Panc1 (cell line): ENCODE results near the gene GLCCI1. TPM values are rescaled to one million over a fixed set of nuclear protein-coding genes. Genes with fewer than 3 reads are reported as not detected.

Experiments
- ATAC-seq: fragments of 200-7000 bp; cut with Tn5 transposase; 2 replicates; pipeline ENCODE4 v1.9.1; 2020; ENCODE audit warnings: mild to moderate bottlenecking, moderate library complexity
- BruUV-seq: library from RNA; stranded (reverse); fragments of 400-500 nt; replicated peaks from 2 replicates; lab custom pipeline; 2021; lab: Mats Ljungman, UMichigan
- CTCF ChIA-PET: fragments of 300-600 bp; sonication (Branson Sonifier 250); formaldehyde crosslinking; loops from one replicate; lab custom pipeline; 2022; ENCODE audit warnings: antibody characterized with exemption; lab: Charles Lee
- POLR2A ChIA-PET: fragments of 300-600 bp; sonication (Branson Sonifier 250); formaldehyde crosslinking; loops from one replicate; lab custom pipeline; 2022; ENCODE audit warnings: antibody characterized with exemption; lab: Charles Lee
- DNase-seq: peaks from one replicate; pipeline ENCODE4 v3.0.0-alpha.2; 2010; ENCODE audit warnings: low read depth, low spot score
- H3K27ac ChIP-seq: 2 replicates; pipeline ENCODE4 v1.5.1; 2011; ENCODE audit warnings: mild to moderate bottlenecking, low read length, inconsistent platforms
- H3K27me3 ChIP-seq: fragments of 200-500 bp; sonication (Bioruptor generic); 2 replicates; pipeline ENCODE4 v1.6.0; 2014; ENCODE audit warnings: low read length, inconsistent platforms; ENCODE audit not compliant: control insufficient read depth, insufficient read depth
- H3K36me3 ChIP-seq: fragments of 200-500 bp; sonication (Bioruptor generic); 2 replicates; pipeline ENCODE4 v1.5.1; 2014; ENCODE audit warnings: inconsistent platforms, mild to moderate bottlenecking, low read length, moderate library complexity; ENCODE audit not compliant: control insufficient read depth, insufficient read depth
- H3K4me1 ChIP-seq: 2 replicates; pipeline ENCODE4 v1.5.1; 2011; ENCODE audit warnings: inconsistent platforms, mild to moderate bottlenecking, low read length, moderate library complexity; ENCODE audit not compliant: control insufficient read depth, insufficient read depth
- H3K4me3 ChIP-seq, 2 experiments: 2 replicates each; pipeline ENCODE4 v1.5.1; 2011 to 2012; ENCODE audit warnings: low read depth in 2 of 2, low read length in 2 of 2, mild to moderate bottlenecking in 2 of 2, inconsistent platforms in 1 of 2, moderate library complexity in 1 of 2
- H3K9me3 ChIP-seq: fragments of 200-500 bp; sonication (Bioruptor generic); 2 replicates; pipeline ENCODE4 v1.5.1; 2014; ENCODE audit warnings: low read depth, mild to moderate bottlenecking, inconsistent platforms, low read length, moderate library complexity; ENCODE audit not compliant: control insufficient read depth, insufficient read depth
- CTCF ChIP-seq: fragments of 450-650 bp; IDR thresholded peaks from 2 replicates; pipeline ENCODE4 v1.5.1; 2017; ENCODE audit warnings: mild to moderate bottlenecking
- POLR2AphosphoS5 ChIP-seq: IDR thresholded peaks from 2 replicates; pipeline ENCODE4 v1.6.1; 2012; ENCODE audit warnings: mild to moderate bottlenecking, low read depth, low read length, moderate library complexity
- REST ChIP-seq, 2 experiments: IDR thresholded peaks; 2 replicates each; pipeline ENCODE4 v1.6.1; 2011 to 2012; ENCODE audit warnings: low read depth in 2 of 2, control low read depth in 1 of 2, low read length in 1 of 2, mild to moderate bottlenecking in 1 of 2, moderate library complexity in 1 of 2; ENCODE audit not compliant: insufficient read depth in 1 of 2
- SIN3A ChIP-seq: IDR thresholded peaks from 2 replicates; pipeline ENCODE4 v1.6.1; 2012; ENCODE audit warnings: low read depth, mild to moderate bottlenecking, low read length, moderate library complexity, borderline replicate concordance; ENCODE audit not compliant: insufficient read depth
- TCF7L2 ChIP-seq: IDR thresholded peaks from 2 replicates; pipeline ENCODE4 v1.6.1; 2011; ENCODE audit warnings: mild to moderate bottlenecking, low read depth, low read length, inconsistent platforms
- in situ Hi-C: cut with HindIII; loops from 2 replicates; pipeline ENCODE4 v1.10.0; 2016; ENCODE audit warnings: low sequenced_read_pairs, low pct_unique_long_range_greater_than_20kb
- intact Hi-C: fragments of 100-400 bp; cut with micrococcal nuclease; formaldehyde crosslinking; loops from one replicate; pipeline ENCODE4 v1.10.0; 2022; ENCODE audit not compliant: unreplicated experiment
- total RNA-seq: library from RNA; stranded (reverse); gene quantifications from one replicate; pipeline ENCODE4 v1.2.1, GENCODE V29; 2021; ENCODE audit not compliant: unreplicated experiment

GLCCI1 gene
- total RNA-seq, 1 experiment from 2014 or later, result 36.4 TPM

DNA sequence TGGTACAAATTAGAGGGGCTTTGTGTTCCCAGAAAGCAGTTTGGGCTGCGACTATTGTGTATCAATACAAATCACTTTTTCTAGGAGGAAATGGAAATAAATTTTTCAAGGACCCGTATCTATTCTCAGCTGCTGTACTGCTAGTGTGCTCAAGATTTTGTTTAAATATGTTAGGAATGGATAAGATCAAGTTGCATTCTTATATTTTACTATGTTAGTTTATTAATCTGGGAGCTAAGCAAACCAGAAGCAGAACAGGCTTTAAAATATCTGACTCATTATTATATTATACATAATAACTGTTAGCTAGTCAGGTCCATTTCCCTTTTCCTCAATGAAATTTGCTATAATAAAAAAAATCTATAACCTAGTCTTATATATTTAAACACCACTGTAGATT, 11.1 kb upstream of the GLCCI1 start:
- Histone ChIP-seq H3K36me3 (no peaks in the 10 kb centered on the region), H3K9me3 (no peaks in the 10 kb centered on the region), H3K4me1 (no peaks in the 10 kb centered on the region), H3K27ac (no peak overlapping the region), H3K4me3 (no peak overlapping the region), H3K27me3 (no peaks in the 10 kb centered on the region)
- CTCF ChIA-PET, result no interaction called here
- in situ Hi-C loops, result no loop called here
- TF ChIP-seq TCF7L2 (no peak), POLR2AphosphoS5 (no peak)
- intact Hi-C loops, result no loop called here
- no peak for ATAC-seq
- no peak for DNase-seq
- no TSS peak for BruUV-seq
- POLR2A ChIA-PET, result no interaction called here

GRCh38 chr7:7959979-7960670, 8.5 kb upstream of the GLCCI1 start:
- in situ Hi-C loops, result no loop called here
- ChIA-PET POLR2A (no interaction called here), CTCF (no interaction called here)
- Histone ChIP-seq H3K9me3 (no peaks in the 10 kb centered on the region), H3K27me3 (no peaks in the 10 kb centered on the region), H3K4me3 (no peak overlapping the region), H3K27ac (no peak overlapping the region), H3K36me3 (no peaks in the 10 kb centered on the region), H3K4me1 (no peaks in the 10 kb centered on the region)
- no peak for ATAC-seq
- intact Hi-C loops, result no loop called here
- BruUV-seq, result no TSS peak
- no peak for DNase-seq
- TF ChIP-seq TCF7L2 (no peak), POLR2AphosphoS5 (no peak), CTCF (no peak), SIN3A (no peak), REST (IDR thresholded peaks at IDR 0.05; ENCODE audit: insufficient read depth in 1 of 2, low read depth in 2 of 2, low read length in 1 of 2) (no peak)

DNA sequence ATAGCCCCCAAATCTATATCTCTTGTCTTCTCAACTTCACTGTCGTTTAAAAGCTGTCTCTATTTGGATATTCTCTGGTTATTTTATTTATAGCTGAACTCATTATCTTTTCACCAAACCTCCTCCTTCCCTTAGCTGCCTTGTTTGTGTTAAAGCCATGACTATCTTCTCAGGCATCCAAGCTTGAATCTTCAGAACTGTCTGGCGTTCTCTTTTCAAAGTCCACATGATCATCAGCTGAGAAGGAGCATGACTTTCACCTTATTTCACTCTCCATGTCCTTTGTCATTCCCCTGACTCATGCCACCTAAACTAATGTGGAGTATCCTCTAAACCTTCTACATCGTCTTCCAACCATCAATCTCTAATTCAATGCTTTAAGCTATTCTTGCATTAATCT, 5.7 kb upstream of the GLCCI1 start:
- CTCF ChIA-PET, result no interaction called here
- H3K27me3 ChIP-seq, result no peaks in the 10 kb centered on the region
- in situ Hi-C loops, result no loop called here
- H3K9me3 ChIP-seq, result no peaks in the 10 kb centered on the region
- intact Hi-C loops, result no loop called here
- H3K36me3 ChIP-seq, result no peaks in the 10 kb centered on the region
- H3K4me3 ChIP-seq, result no peak overlapping the region
- BruUV-seq, result no TSS peak
- no peak overlapping the region for H3K27ac ChIP-seq
- peaks cover 4% of the 10 kb centered on the region; the same call in 1 of the 2 replicates for H3K4me1 ChIP-seq
- TF ChIP-seq SIN3A (no peak), CTCF (no peak), REST (IDR thresholded peaks at IDR 0.05; ENCODE audit: insufficient read depth in 1 of 2, low read depth in 2 of 2, low read length in 1 of 2) (no peak)
- no peak for ATAC-seq
- POLR2A ChIA-PET, result no interaction called here
- no peak for DNase-seq
